Cardiac muscle cell (in vitro differentiated cells and primary cell): ENCODE results near the gene TESPA1. TPM values are rescaled to one million over a fixed set of nuclear protein-coding genes. Genes with fewer than 3 reads are reported as not detected.
A peak's percentile ranks its signal among the peaks of the same experiment; 100 is the strongest.

ENCODE experiments used
- DNase-seq, 2 donors: peaks; one replicate each; pipeline versions ENCODE4 v3.0.0 to v3.0.0-alpha.2; 2010 to 2017; ENCODE audit warnings: low read depth in 1 of 2, low spot score in 1 of 2
- H3K27ac ChIP-seq: fragments of 200-600 bp; sonication (generic); 2 replicates; pipeline ENCODE4 v1.5.1; 2016
- H3K27me3 ChIP-seq: fragments of 200-600 bp; sonication (generic); 2 replicates; pipeline ENCODE4 v1.6.0; 2016; ENCODE audit warnings: control low read depth
- H3K36me3 ChIP-seq: fragments of 200-600 bp; sonication (generic); 2 replicates; pipeline ENCODE4 v1.5.1; 2016; ENCODE audit warnings: control low read depth
- H3K4me1 ChIP-seq: fragments of 200-600 bp; sonication (generic); 2 replicates; pipeline ENCODE4 v1.8.1; 2017; ENCODE audit warnings: low read depth, mild to moderate bottlenecking, mixed run types
- H3K4me3 ChIP-seq: fragments of 200-600 bp; sonication (generic); 2 replicates; pipeline ENCODE4 v1.5.1; 2016; ENCODE audit warnings: mild to moderate bottlenecking
- H3K9me3 ChIP-seq: fragments of 200-600 bp; sonication (generic); 2 replicates; pipeline ENCODE4 v1.5.1; 2017; ENCODE audit warnings: low read depth, mild to moderate bottlenecking, control low read depth
- CTCF ChIP-seq: IDR thresholded peaks from 2 replicates; pipeline ENCODE4 v1.5.1; 2012; ENCODE audit warnings: low read depth, mild to moderate bottlenecking, low read length
- polyA plus RNA-seq: library from polyadenylated mRNA; unstranded; fragments of >200 nt; fragmentation: Nextera tagmentation; extraction: Ambion mirVana; gene quantifications from 2 replicates; pipeline ENCODE4 v1.2.1, GENCODE V29; 2016
- total RNA-seq: library from RNA; depleted of rRNA; stranded (reverse); fragments of >200 nt; gene quantifications from 2 replicates; pipeline ENCODE4 v1.2.3, GENCODE V29; 2016

The TESPA1 gene
- not detected in 2 replicates for total RNA-seq
- not detected in 2 replicates for polyA plus RNA-seq

- TF ChIP-seq CTCF, result no peak
- no peaks in the 10 kb centered on the region for H3K4me1 ChIP-seq
- H3K27me3 ChIP-seq, result no peaks in the 10 kb centered on the region
- no peak within 1 kb of the TSS for H3K27ac ChIP-seq
- H3K4me3 ChIP-seq, result no peak within 1 kb of the TSS
- DNase-seq, result no peak
- H3K9me3 ChIP-seq, result no peaks in the 10 kb centered on the region
- no peaks in the 10 kb centered on the region for H3K36me3 ChIP-seq
These were observed at the start of gene TESPA1 for GRCh38 chr12:54984658-54985376. TESPA1 (minus strand) TSS chr12:54984762; CDS start chr12:54974562, 10,200 bp downstream.

GRCh38 chr12:55034218-55034617 lies 49.7 kb upstream of the TESPA1 start:
- Histone ChIP-seq H3K27ac (no peak overlapping the region), H3K27me3 (no peaks in the 10 kb centered on the region), H3K4me3 (no peak overlapping the region), H3K9me3 (no peaks in the 10 kb centered on the region), H3K36me3 (no peaks in the 10 kb centered on the region), H3K4me1 (no peaks in the 10 kb centered on the region)
- DNase-seq, result no peak
- TF ChIP-seq CTCF, result no peak

GRCh38 chr12:55025508-55025907 lies 40.9 kb upstream of the TESPA1 start:
- no peak for DNase-seq
- peaks cover 12% of the 10 kb centered on the region for H3K27me3 ChIP-seq
- TF ChIP-seq CTCF, result no peak
- no peaks in the 10 kb centered on the region for H3K36me3 ChIP-seq
- H3K4me3 ChIP-seq, result no peak overlapping the region
- H3K27ac ChIP-seq, result no peak overlapping the region
- no peaks in the 10 kb centered on the region for H3K9me3 ChIP-seq
- no peaks in the 10 kb centered on the region for H3K4me1 ChIP-seq

- no peak overlapping the region for H3K4me3 ChIP-seq
- no peak for DNase-seq
- H3K27ac ChIP-seq, result no peak overlapping the region
- H3K36me3 ChIP-seq, result no peaks in the 10 kb centered on the region
- H3K4me1 ChIP-seq, result no peaks in the 10 kb centered on the region
- H3K27me3 ChIP-seq, result peaks cover 17% of the 10 kb centered on the region
- no peaks in the 10 kb centered on the region for H3K9me3 ChIP-seq
- TF ChIP-seq CTCF, result no peak
These were observed 40.0 kb upstream of the TESPA1 start for GRCh38 chr12:55024575-55024974.

- H3K4me1 ChIP-seq, result no peaks in the 10 kb centered on the region
- peak; percentile 78 to 93 for DNase-seq
- peaks cover 13% of the 10 kb centered on the region for H3K27me3 ChIP-seq
- no peak for TF ChIP-seq CTCF
- no peaks in the 10 kb centered on the region for H3K9me3 ChIP-seq
- H3K36me3 ChIP-seq, result no peaks in the 10 kb centered on the region
- H3K27ac ChIP-seq, result no peak within 1 kb of the TSS
- no peak within 1 kb of the TSS for H3K4me3 ChIP-seq
These were observed 35.2 kb upstream of the TESPA1 start, which contains the start of gene NEUROD4 for GRCh38 chr12:55019784-55020183. NEUROD4 (plus strand) TSS chr12:55019974; CDS start chr12:55026440, 6,466 bp downstream.
